NCI-H2081 treated with DMSO at 0.1 percent for 48 hours (cell line): Measurements from ENCODE around the gene VIT.

Experiments
- DNase-seq: peaks from one replicate; lab custom pipeline; 2025; lab: John Stamatoyannopoulos, UW

VIT gene

DNA sequence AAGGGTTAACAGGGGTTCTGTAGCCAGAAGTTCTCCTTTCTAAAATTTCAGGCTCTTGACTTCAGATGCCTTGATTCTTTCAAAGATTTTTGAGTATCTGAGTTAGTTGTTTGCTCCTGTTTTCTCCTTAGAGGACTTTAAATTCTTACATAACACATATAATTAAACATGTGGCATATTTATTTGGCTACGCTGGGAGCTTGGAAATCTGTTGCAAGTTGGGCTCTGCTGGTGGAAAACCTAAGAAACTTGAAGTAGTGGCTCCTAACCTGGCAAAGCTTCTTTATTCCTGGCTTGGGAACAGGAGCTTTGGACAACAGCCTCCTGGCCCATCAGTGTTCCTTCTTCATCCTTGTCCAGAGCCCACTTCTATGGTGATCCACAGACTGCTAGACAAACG, 72.6 kb downstream of the VIT start:
- no peak for DNase-seq

DNA sequence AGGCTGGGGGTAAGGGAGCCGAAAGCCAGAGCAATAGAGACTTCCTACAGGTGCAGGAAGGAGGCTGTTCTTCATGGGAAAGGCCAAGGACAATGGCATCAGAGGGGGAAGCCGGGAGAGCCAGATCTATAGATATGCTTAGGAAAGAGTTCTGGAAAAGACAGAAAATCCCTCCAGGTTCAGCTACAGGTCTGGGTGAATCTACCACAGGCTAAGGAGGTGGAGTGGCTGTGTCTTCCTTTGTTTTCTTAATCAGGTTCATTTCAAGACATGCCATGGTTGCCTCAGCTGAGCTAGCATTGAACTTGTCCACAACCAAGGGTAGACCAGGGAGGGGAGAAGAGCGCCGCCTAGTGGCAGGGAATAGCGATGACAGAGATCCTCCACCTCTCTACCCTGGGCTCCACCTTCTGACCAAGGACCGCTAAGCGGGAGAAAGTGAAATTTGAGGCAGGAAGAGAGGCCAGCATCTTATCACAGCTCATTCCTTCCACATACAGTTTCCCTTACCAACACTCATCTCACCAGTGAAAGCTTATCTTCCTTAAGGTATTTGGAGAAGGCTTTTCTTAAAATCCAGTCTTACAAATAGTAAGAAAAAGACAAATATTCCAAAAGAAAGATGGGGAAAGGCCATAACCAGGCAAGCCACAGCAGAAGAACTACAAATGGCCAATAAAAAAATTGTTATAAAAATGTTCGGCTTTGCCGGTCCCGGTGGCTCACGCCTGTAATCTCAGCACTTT, 74.2 kb downstream of the VIT start:
- no peak for DNase-seq

DNA sequence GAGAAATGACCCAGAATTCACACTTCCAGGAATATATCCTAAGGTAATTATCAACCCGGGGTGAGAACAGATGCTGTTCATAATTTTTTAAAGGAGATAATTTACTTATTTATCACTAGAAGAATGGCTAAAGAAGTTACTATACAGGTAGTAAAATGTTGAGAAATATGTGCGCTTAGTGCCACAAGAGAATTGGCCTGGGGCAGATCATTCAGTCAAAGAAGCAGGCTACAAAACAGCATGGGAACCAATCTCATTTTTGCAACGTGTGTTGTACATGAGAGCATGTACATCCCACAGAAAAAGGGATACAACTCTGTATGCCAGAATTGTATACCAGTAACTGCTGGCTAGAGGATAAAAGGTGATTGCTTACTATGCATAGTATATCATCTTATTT, 75.2 kb downstream of the VIT start:
- DNase-seq, result no peak

DNA sequence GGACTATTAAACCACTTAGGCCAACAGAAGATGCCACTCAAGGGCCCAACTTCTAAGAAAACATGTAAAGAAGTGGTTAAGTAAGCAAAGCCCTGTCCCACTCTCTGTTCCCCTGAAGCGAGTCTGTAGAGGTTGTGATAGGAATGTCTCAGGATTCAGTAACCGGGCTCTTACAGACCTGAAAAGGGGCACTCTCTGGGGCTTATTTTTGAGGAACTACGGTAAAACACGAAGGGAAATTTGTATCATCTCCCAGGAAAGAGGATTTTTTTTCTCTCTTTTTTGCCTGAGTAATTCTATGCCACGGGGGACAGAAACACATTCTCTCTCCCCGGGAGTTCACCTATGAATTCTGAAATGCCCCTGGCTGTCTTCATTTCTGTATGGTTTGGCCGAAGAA, 77.4 kb downstream of the VIT start:
- no peak for DNase-seq

DNA sequence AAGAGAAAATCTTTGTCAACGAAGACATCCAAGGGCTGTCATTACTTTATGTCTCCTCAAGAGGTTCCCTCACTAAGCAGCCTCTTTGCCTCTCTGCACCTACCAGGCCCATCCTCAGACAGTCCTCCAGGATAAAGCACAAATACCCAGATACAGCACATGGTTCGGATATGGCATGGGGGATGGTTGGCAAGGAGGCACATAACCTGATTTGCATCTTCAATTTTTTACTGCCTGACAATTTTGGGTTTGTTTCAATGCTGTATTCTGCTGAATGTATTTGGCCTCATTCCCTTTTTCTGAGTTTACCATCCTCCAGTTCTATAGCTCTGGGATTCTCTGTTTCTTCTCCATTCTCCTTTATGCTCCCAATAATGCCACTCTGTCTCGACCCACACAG, 78.8 kb downstream of the VIT start:
- DNase-seq, result no peak

DNA sequence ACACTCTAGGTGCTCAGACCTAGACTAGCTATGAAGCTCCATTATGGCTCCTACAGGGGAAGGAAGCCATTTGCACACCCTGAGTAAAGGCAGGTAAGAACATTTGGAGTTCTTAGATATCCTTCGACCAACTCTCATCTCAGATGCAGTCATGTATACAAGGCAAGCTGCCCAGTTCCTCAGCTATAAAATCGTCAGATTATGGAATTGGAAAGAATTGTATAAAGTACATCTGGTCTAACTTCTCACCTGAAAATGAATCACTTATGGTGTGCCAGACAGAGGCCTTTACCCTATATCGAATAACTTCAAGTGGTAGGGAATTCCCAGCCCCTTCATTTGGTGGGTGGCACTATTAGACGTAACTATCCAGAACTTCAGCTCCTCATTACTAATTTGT, 79.3 kb downstream of the VIT start:
- no peak for DNase-seq

DNA sequence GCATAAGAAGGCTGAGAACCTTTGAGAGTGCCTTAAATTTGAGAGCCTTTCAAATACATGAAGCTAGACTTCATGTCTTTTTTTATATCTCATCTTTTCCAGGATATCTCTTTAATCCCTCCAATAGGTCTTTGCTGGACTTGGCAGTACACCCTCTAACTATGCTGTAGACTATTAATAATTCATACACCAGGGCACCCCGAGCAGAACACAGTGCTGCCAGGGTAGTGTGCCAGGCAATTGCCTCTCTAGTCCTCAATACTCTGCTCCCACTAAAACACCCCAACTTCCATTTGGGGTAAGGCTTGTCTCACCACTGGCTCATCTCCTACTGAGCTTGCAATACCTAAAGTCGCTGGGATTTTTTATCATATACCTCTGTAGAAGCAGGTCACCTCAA, 80.8 kb downstream of the VIT start:
- no peak for DNase-seq

DNA sequence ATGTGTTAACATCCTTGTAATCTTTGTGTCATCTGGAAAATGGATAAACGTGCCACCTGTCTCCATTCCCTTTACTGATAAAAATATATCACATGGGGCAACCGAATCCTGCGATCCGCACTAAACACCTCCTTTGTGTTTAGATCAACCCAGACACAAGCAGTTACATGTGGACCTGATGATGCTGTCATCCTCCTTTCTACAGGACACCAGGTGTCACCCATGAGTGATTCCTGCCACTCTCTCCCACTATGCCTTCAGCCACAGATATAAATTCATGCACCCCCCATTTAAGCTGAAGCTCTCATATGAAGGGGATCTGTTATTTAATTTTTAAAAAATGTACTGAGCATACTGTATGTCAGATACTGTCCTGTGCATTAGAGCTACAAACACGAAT, 81.3 kb downstream of the VIT start:
- DNase-seq, result no peak

DNA sequence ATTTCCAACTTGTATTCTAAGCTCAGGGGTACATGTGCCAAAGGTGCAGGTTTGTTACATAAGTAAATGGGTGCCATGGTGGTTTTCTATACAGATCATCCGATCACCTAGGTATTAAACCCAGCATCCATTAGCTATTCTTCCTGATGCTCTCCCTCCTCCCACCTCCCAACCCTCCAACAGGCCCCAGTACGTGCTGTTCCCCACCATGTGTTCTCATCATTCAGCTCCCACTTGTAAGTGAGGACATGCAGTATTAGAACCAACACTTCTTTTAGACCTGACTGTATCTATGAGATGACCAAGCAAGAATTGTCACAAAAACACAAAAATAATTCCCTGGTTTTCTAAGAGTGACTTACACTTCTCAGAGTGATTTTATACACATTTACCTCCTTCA, 83.0 kb downstream of the VIT start:
- DNase-seq, result no peak

DNA sequence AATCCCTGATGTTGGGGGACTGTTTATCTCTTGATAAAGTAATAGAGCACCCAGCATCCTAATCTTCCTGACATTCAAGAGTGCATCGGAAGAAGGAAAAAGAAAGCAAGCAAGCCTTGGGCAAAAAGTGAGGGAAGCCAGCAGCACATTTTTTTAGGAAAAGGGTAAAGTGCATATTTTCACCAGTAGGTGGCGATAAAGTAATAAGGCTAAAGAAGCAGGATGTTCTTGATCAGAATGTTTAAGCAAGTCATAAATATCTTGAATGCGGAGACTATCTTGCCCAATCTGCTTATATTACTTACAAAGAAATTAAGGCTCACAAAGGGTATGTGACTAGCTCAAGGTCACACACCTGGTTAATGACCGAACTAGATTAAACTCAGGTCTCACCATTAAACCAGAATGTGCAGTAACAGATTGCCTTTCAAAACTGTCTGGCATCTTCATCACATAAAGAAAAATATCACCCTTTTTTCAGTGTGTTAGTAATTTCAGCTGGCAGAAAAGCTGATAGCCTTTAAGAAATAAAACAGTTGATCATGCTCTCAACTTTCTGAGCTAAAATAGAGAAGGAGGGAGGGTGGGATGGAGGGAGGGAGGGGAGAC, 83.8 kb downstream of the VIT start:
- DNase-seq, result no peak

DNA sequence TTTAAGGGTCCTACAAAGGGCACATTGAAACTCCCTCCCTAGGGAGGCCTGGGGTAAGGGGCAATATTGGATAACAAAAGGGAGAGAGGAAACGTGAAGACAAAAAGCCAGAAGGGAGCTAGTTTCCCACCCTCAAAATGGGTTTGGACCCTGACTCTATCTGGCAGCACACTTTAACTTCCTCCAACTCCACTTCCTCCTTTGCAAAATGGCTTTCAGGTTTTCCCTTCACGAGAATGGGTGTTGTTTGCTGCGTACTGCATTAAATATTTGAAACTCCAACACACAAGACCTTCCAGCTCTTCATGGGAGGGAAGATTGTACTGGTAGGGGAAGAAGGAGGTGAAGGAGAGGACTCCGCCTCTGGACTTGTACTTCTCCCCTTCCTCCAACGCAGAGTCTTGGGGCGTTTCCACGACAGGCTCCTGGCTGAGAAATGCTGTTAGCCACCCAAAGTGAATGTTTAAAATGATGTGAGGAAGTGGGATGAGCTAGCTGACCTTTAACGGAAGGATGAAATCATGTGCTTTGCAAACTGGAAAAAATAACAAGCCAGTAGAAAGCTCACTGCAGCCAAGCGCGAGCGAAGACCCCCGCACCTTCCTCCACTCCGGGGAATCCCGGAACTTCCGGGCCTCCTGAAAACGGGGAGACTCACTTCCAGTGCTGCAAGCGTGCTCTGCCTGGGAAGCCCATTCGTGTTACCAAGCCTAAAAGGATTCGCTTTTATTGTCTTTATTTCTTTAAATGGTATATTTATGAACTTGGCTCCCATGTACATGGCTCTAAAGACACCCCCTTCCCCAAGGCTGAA, 85.6 kb downstream of the VIT start:
- DNase-seq, result no peak

DNA sequence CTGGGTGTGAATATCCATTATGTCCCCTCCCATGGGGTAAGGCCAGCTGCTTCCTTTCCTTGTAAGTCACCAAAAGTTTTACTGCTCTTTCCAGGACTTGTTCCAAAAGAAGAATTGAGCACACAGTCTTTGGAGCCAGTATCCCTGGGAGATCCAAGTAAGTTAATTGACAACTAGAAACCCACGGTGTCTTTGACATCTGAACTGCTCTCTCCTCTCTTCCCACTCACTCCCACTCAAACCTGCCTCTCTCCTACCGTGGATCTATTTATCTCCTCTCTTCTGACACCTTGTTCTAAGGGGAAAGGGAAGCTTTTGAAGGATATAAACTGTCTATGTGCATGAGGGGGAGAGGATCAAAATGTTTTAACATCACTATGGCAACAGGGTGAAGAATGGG, 86.7 kb downstream of the VIT start:
- DNase-seq, result no peak

DNA sequence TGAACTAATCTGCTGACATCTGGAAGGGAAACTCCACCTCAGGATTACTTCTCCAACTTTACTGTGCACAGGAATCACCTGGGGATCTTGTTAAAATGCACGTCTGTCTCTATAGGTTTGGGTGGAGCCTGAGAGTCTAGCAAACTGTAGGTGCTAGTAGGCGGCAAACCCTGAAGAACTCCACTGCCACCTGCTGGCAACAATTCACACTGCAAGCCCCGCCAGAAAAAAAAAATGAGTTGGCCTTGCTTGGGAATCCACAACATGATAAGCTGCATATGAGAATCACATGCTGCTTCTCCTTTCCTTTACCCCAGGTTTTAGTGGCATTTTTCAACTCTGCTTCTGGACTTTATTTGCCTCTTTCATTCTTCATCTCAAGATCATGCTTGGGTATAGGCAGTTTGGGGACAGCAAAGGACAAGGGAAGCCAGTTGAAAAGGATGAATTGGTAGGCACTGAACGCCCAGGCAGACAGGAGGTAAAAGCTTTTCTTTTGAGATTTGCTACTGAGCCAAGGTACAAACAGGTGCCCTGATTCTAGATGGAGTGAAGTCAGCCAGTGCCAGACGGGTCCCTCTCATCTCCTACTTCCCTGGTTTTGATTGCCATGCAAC, 88.8 kb downstream of the VIT start:
- no peak for DNase-seq

DNA sequence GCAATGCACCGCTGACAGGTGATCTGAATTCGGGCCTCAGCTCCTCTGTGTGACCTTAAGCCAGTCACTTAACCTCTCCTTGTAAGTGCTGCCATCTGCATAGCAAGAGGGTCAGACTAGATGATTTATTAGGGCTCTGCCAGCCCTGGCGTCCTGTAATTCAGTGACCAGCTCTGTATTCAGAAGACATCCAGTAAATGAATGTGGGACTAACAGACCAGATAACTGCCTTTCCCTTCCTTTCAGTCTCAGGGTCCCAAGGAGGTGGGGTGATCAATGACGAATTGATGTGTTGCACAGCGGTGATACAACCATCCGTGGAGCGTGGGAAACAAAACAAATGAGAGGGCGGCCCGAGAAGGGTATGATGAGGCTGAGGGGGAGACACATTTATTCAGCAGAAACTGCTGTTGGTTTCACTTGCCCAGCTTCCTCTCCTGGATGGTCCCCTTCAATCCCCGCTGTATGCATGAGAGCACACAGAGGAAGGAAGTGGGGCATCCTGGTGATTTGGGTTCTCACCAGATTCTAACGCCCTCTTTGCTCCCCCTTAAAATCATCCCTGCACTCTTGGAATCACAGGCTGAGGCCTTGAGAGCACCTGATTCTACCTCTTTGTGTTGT, 92.8 kb downstream of the VIT start:
- DNase-seq, result no peak

DNA sequence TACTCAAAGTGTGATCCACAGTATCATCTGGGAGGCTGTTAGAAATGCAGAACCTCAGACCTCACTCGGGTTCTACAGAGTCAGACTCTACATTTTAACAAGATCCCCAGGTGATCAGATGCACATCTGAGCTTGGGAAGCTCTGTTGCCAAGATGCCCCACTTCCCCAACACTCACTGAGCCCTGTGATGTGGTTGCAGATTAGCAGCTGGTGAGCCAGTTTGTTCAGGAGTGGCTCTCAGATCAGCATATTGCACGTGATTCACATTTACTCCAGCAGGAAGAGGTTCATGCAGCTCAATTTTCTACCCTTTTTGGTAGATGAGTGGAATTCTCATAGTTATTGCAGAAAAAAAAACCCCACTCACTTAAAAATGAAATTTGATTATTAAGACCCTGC, 96.4 kb downstream of the VIT start:
- DNase-seq, result no peak

DNA sequence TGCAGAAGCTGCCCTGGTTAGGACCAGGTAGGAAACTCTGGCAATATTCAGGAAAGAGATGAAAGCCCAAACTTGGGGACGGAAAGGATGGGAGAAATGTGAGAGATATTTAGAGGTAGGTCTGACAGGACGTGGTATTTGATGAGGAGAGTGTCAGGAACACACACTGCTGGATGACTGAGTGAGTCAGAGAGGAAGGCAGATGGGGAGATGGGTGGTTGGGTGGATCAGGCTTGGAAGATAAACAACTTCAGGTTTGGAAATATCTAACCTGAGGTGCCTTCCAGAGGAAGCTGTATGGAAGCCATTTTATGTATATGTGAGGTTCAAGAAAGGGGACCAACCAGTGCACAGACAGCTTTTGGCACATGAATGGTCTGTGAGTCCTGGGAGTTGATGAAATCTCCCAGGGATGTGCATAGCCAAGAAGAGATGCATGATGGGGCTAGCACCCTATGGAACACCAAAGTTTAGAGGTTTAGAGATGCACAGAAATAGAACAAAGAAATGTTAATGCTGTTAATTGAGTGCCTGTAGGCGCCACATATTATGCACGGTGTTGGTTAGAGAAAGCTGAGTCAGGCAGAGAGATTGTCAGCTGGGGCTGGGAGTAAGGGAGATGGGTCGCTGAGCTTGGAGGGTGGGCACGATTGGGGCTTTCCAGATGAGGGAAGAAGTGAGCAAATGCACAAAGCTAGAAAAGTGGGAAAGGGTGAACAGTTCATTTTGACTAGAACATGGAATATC, 101.0 kb downstream of the VIT start:
- no peak for DNase-seq

DNA sequence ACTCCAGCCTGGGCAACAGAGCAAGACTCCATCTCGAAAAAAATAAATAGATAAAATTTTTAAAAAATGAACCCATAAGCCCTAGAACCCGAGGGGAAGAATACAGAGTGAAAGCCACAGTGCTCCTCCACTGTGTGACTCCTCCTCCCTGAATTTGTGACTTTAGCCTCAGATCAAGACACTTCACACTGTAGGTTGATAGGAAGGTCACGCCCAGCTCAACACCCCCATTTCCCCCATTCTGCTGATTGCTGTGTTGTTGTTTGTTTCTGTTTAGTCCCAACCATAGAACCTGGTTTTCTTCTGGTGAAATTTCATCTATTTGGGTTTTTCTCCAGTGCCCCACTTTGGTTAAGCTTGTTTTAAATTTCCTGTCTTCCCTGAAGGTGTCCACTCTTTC, 102.2 kb downstream of the VIT start:
- no peak for DNase-seq

DNA sequence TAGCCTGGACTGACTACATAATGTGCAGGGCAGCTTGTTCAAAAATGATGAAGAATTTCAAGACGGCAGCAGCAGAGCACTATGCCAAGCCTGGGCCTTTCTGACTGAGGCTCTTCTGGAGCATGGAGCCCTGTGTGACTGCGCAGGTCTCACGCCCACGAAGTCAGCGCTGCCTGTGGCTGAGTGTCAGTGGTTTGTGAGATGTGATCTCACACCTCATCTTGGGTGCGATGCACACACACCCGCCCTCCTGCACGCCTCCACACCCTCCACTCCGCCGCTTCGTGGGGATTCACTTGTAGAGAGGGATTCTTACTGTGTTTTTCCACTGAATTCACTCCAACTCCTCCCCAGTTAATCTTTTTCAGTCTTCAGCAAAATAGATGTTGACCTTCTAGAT, 103.9 kb downstream of the VIT start:
- no peak for DNase-seq

DNA sequence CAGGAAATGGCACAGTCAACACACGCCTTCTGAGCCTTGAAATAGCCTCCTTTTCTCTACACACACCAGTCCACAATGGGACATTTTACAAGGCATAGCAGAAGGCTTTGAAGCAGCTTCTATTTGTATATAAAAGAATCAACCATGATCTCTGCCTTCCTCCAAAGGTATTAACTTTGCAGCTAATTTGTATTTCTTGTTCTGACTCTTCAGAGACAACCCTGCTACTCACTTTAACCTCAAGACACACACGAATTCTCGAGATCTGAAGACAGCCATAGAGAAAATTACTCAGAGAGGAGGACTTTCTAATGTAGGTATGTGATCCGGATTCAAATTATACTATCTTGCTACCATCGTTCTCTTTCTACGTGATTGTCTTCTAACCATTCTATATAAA, 104.6 kb downstream of the VIT start:
- no peak for DNase-seq

DNA sequence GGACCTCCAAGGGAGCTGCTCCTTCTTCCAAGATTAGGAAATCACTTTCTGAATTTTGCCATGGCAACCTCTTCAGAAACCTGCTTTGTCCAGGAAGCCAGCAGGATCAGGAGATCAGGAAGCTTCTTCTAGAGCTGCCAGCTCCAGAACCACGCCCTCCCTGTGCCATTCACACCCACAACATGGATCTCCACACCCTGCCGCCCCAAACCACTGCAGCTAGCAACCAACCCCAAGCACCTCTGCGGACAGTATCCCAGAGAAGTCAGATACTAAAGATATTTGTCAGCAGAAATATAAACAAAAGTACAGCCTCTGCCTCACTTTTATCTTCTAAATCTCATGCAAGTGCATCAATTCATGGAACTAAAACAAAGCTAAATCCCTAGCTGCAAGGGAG, 106.4 kb downstream of the VIT start:
- no peak for DNase-seq

DNA sequence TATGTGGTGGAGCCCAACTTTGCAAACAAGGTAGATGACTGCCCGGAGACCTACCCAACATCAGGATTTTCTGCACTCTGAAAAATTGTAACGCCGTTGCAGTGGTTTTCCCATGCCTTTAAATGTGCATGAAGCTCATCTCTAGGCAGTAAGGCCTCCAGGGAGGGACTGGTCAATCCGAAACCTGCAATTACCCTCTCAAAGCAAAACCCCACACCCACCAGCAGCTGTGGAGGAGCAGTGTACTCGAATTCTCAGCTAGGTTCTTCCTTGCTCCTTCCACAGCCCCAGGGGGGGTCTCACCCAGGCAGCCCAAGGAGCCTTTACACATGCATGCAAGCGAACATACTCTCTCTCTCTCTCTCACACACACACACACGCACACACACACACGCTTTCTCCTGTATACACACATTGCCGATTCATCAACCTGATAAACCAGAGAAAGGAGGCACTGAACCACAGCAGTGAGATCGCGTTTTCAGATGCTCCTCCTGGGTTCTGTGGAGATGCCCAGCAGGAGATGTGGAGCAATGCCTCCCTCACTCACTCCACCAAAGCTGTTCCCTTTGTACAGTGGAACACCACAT, 109.2 kb downstream of the VIT start:
- DNase-seq, result no peak
